ENCODE measurements around the gene STX16. TPM values are rescaled to one million over a fixed set of nuclear protein-coding genes. Genes with fewer than 3 reads are reported as not detected.

STX16 gene
- total RNA-seq, 1 experiment from 2014 or later: 89.1 TPM

DNA sequence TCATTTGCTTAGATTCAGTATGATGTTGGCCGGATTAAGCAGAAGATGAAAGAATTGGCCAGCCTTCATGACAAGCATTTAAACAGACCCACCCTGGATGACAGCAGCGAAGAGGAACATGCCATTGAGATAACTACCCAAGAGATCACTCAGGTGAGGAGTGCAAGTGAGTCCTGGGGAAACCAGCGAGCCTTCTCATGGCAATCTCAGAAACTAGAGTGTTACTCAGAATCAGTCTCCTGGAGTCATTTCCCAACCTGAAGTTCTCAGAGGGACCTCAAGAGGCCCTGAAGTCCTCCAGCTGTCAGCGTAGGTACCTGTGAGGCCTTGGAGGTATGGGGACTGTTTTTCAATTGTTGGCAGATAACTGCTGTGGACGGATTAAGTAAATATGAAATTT, 16.9 kb downstream of the STX16 start (continued):
- TF ChIP-seq, protein P1, sequence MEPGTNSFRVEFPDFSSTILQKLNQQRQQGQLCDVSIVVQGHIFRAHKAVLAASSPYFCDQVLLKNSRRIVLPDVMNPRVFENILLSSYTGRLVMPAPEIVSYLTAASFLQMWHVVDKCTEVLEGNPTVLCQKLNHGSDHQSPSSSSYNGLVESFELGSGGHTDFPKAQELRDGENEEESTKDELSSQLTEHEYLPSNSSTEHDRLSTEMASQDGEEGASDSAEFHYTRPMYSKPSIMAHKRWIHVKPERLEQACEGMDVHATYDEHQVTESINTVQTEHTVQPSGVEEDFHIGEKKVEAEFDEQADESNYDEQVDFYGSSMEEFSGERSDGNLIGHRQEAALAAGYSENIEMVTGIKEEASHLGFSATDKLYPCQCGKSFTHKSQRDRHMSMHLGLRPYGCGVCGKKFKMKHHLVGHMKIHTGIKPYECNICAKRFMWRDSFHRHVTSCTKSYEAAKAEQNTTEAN (CRISPR knock-in tag; IDR thresholded peaks at IDR 0.05): no peak
- TF ChIP-seq TCF7 (CRISPR knock-in tag; IDR thresholded peaks at IDR 0.05; ENCODE audit: low read depth): no peak
- no peak for TF ChIP-seq NR1H2 (CRISPR knock-in tag; IDR thresholded peaks at IDR 0.05)
- no peak for TF ChIP-seq GABPB1 (CRISPR knock-in tag; IDR thresholded peaks at IDR 0.05)
- no peak for TF ChIP-seq NFATC4 (CRISPR knock-in tag; IDR thresholded peaks at IDR 0.05)
- TF ChIP-seq, protein P2, sequence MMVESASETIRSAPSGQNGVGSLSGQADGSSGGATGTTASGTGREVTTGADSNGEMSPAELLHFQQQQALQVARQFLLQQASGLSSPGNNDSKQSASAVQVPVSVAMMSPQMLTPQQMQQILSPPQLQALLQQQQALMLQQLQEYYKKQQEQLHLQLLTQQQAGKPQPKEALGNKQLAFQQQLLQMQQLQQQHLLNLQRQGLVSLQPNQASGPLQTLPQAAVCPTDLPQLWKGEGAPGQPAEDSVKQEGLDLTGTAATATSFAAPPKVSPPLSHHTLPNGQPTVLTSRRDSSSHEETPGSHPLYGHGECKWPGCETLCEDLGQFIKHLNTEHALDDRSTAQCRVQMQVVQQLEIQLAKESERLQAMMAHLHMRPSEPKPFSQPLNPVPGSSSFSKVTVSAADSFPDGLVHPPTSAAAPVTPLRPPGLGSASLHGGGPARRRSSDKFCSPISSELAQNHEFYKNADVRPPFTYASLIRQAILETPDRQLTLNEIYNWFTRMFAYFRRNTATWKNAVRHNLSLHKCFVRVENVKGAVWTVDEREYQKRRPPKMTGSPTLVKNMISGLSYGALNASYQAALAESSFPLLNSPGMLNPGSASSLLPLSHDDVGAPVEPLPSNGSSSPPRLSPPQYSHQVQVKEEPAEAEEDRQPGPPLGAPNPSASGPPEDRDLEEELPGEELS (CRISPR knock-in tag; IDR thresholded peaks at IDR 0.05): no peak

DNA sequence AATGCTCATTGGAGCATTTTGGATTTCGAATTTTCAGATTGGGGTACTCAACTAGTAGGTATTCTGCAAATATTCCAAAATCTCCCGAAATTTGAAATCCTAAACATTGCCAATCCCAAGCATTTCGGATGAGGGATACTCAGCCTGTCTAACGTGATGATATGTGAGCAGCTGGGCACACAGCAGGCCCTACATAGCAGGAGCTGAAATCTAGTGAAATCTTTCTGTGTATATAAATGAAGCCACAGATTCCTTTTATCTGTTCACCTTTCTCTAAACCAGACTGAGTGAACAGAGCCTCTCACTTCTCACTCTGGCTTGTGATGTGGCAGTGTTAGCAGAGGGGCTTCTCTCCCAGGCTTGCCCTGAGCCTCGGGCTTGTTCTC, 17.8 kb downstream of the STX16 start:
- peaks cover 81% of the 10 kb centered on the region for H3K4me1 Mint-ChIP-seq
- ATAC-seq: no peak
- peaks cover 38% of the 10 kb centered on the region for H3K36me3 Mint-ChIP-seq
- no peaks in the 10 kb centered on the region for H3K9me3 Mint-ChIP-seq
- no peak for DNase-seq (ENCODE audit: low spot score)
- no peaks in the 10 kb centered on the region for H3K27me3 Mint-ChIP-seq (ENCODE audit: low read depth)
- POLR2A ChIA-PET: interaction anchor here (0.6 to 3.2 kb wide), 8 partner anchors 8 to 259 kb away, joined by 3 to 22 read pairs (median 4); partner anchors contain the start of gene STX16
- peak overlapping the region; percentile 100 for H3K27ac Mint-ChIP-seq
- TF ChIP-seq ZNF138 (CRISPR knock-in tag; conservative IDR thresholded peaks at IDR 0.05): no peak
- TF ChIP-seq RELA (CRISPR knock-in tag; IDR thresholded peaks at IDR 0.05; ENCODE audit: borderline replicate concordance): no peak
- TF ChIP-seq, protein P3, sequence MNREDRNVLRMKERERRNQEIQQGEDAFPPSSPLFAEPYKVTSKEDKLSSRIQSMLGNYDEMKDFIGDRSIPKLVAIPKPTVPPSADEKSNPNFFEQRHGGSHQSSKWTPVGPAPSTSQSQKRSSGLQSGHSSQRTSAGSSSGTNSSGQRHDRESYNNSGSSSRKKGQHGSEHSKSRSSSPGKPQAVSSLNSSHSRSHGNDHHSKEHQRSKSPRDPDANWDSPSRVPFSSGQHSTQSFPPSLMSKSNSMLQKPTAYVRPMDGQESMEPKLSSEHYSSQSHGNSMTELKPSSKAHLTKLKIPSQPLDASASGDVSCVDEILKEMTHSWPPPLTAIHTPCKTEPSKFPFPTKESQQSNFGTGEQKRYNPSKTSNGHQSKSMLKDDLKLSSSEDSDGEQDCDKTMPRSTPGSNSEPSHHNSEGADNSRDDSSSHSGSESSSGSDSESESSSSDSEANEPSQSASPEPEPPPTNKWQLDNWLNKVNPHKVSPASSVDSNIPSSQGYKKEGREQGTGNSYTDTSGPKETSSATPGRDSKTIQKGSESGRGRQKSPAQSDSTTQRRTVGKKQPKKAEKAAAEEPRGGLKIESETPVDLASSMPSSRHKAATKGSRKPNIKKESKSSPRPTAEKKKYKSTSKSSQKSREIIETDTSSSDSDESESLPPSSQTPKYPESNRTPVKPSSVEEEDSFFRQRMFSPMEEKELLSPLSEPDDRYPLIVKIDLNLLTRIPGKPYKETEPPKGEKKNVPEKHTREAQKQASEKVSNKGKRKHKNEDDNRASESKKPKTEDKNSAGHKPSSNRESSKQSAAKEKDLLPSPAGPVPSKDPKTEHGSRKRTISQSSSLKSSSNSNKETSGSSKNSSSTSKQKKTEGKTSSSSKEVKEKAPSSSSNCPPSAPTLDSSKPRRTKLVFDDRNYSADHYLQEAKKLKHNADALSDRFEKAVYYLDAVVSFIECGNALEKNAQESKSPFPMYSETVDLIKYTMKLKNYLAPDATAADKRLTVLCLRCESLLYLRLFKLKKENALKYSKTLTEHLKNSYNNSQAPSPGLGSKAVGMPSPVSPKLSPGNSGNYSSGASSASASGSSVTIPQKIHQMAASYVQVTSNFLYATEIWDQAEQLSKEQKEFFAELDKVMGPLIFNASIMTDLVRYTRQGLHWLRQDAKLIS (CRISPR knock-in tag; IDR thresholded peaks at IDR 0.05; ENCODE audit: borderline replicate concordance): no peak
- TF ChIP-seq CREM (CRISPR knock-in tag; IDR thresholded peaks at IDR 0.05): 0 out of 2 replicates have a peak, but pooled peaks have one; percentile 0
- TF ChIP-seq, protein P4, sequence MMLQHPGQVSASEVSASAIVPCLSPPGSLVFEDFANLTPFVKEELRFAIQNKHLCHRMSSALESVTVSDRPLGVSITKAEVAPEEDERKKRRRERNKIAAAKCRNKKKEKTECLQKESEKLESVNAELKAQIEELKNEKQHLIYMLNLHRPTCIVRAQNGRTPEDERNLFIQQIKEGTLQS (CRISPR knock-in tag; conservative IDR thresholded peaks at IDR 0.05): no peak
- no peak for TF ChIP-seq OVOL2 (CRISPR knock-in tag; IDR thresholded peaks at IDR 0.05; ENCODE audit: borderline replicate concordance)
- 0 out of 2 replicates have a peak, but pooled peaks have one; percentile 24 for TF ChIP-seq SMAD3 (CRISPR knock-in tag; IDR thresholded peaks at IDR 0.05; ENCODE audit: borderline replicate concordance)
- TF ChIP-seq NFYB (CRISPR knock-in tag; conservative IDR thresholded peaks at IDR 0.05; ENCODE audit: low read depth): no peak
- no peak for TF ChIP-seq NFATC4 (CRISPR knock-in tag; IDR thresholded peaks at IDR 0.05)
- CTCF ChIA-PET: interaction anchor here (1.2 to 3.2 kb wide), 9 partner anchors 9 to 363 kb away, joined by 3 to 42 read pairs (median 8); partner anchors contain the start of genes ATP5F1E, NPEPL1 and STX16
- peak overlapping the region; percentile 49 for H3K4me3 Mint-ChIP-seq

DNA sequence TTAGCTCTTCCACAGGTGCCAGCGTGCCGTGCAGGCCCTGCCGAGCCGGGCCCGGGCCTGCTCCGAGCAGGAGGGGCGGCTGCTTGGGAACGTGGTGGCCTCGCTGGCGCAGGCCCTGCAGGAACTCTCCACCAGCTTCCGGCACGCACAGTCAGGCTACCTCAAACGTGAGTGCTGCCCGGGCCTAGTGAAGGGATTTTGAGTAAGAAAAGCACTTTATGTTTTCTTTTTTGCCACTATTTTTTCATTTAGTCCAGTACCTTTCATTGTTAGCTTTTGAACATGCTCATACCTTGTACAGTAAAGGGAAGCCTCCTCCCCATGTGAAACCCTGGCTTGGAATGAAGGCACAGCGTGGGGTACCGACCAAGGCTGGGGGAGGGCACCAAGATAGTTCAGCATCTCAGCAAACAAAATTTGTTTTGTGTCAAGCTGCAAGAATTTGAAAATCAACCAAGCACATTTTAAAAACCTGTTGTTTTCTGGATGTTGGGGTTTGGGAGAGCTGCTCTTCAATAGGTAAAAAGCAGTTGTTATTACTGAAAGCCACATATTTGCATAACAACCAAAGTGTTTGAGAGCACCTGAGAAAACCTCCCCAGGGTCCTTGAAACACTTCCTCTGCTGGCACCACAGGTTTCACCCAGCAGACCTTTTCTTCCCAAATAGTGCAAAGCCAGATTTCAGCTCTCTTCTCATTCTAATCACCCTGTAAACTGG, 18.4 kb downstream of the STX16 start:
- Mint-ChIP-seq H3K27me3 (ENCODE audit: low read depth) (no peaks in the 10 kb centered on the region), H3K4me1 (peaks cover 81% of the 10 kb centered on the region), H3K4me3 (peak overlapping the region; percentile 49), H3K27ac (peak overlapping the region; percentile 100), H3K9me3 (no peaks in the 10 kb centered on the region), H3K36me3 (peaks cover 40% of the 10 kb centered on the region)
- peak; percentile 73 for DNase-seq (ENCODE audit: low spot score)
- CTCF ChIA-PET: interaction anchor here (1.2 to 3.2 kb wide), 10 partner anchors 10 to 362 kb away, joined by 3 to 42 read pairs (median 6); partner anchors contain the start of genes ATP5F1E, NPEPL1 and STX16
- peak; percentile 78 for ATAC-seq
- POLR2A ChIA-PET: interaction anchor here (0.6 to 3.2 kb wide), 11 partner anchors 9 to 260 kb away, joined by 3 to 22 read pairs (median 3); partner anchors contain the start of gene STX16
- 0 out of 2 replicates have a peak, but pooled peaks have one; percentile 46 for TF ChIP-seq SP1 (CRISPR knock-in tag; conservative IDR thresholded peaks at IDR 0.05)
- TF ChIP-seq, protein P5, sequence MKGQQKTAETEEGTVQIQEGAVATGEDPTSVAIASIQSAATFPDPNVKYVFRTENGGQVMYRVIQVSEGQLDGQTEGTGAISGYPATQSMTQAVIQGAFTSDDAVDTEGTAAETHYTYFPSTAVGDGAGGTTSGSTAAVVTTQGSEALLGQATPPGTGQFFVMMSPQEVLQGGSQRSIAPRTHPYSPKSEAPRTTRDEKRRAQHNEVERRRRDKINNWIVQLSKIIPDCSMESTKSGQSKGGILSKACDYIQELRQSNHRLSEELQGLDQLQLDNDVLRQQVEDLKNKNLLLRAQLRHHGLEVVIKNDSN (CRISPR knock-in tag; IDR thresholded peaks at IDR 0.05): peak; percentile 46; the same call in 1 of the 2 replicates
- TF ChIP-seq, protein P6, sequence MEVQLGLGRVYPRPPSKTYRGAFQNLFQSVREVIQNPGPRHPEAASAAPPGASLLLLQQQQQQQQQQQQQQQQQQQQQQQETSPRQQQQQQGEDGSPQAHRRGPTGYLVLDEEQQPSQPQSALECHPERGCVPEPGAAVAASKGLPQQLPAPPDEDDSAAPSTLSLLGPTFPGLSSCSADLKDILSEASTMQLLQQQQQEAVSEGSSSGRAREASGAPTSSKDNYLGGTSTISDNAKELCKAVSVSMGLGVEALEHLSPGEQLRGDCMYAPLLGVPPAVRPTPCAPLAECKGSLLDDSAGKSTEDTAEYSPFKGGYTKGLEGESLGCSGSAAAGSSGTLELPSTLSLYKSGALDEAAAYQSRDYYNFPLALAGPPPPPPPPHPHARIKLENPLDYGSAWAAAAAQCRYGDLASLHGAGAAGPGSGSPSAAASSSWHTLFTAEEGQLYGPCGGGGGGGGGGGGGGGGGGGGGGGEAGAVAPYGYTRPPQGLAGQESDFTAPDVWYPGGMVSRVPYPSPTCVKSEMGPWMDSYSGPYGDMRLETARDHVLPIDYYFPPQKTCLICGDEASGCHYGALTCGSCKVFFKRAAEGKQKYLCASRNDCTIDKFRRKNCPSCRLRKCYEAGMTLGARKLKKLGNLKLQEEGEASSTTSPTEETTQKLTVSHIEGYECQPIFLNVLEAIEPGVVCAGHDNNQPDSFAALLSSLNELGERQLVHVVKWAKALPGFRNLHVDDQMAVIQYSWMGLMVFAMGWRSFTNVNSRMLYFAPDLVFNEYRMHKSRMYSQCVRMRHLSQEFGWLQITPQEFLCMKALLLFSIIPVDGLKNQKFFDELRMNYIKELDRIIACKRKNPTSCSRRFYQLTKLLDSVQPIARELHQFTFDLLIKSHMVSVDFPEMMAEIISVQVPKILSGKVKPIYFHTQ (CRISPR knock-in tag; IDR thresholded peaks at IDR 0.05): 0 out of 2 replicates have a peak, but pooled peaks have one; percentile 71
- TF ChIP-seq PRRX2 (CRISPR knock-in tag; IDR thresholded peaks at IDR 0.05): no peak
- no peak for TF ChIP-seq SOX15 (CRISPR knock-in tag; IDR thresholded peaks at IDR 0.05)

All from WTC11 (cell line).